Stomach (tissue), 4 donors: ENCODE results near the gene TCEAL3.

Experiments used
- EP300 ChIP-seq: sonication (generic); formaldehyde crosslinking; IDR thresholded peaks from one replicate; pipeline ENCODE4 v1.6.1; 2017; ENCODE audit warnings: antibody characterized with exemption
- POLR2A ChIP-seq, 4 donors: fragments of 450-650 bp; IDR thresholded peaks; one replicate each; pipeline ENCODE4 v1.6.1; 2016; ENCODE audit warnings: antibody characterized with exemption in 4 of 4, control low read depth in 2 of 4, mild to moderate bottlenecking in 1 of 4, moderate library complexity in 1 of 4
- POLR2AphosphoS5 ChIP-seq, 3 donors: sonication (generic); formaldehyde crosslinking; IDR thresholded peaks; one replicate each; pipeline ENCODE4 v1.6.1; 2016; ENCODE audit warnings: antibody characterized with exemption in 3 of 3
- TF ChIP-seq, protein P1 (sequence below), 7 experiments: fragments of 450-650 bp in 4 of 7; fragments of 200-600 bp in 3 of 7; sonication (generic) in 3 of 7; IDR thresholded peaks; one replicate each; pipeline ENCODE4 v1.5.1; 2016 to 2019; ENCODE audit warnings: antibody characterized with exemption in 7 of 7, control low read depth in 2 of 7, mild to moderate bottlenecking in 1 of 7

DNA sequence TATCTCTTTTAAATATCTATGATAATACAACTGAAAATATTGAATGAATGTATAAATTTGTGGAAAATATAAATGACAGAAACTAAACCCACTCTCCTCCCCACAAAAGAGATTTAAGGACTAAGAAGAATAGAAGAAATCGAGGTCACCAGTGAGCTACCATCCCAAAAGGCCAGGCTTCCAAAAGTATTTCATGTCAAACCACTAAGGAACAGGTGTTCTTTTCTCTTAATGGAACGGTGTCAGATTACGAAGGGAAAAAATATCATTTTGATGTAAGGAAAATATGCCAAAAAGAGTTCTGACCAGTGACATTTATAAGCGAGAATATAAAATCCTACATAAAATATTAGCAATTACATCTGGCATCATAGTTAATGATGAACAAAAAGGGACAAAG lies 36.0 kb upstream of the TCEAL3 start:
- TF ChIP-seq EP300 (no peak), POLR2AphosphoS5 (IDR thresholded peaks at IDR 0.05) (no peak), POLR2A (IDR thresholded peaks at IDR 0.05) (no peak)
- TF ChIP-seq, protein P1, sequence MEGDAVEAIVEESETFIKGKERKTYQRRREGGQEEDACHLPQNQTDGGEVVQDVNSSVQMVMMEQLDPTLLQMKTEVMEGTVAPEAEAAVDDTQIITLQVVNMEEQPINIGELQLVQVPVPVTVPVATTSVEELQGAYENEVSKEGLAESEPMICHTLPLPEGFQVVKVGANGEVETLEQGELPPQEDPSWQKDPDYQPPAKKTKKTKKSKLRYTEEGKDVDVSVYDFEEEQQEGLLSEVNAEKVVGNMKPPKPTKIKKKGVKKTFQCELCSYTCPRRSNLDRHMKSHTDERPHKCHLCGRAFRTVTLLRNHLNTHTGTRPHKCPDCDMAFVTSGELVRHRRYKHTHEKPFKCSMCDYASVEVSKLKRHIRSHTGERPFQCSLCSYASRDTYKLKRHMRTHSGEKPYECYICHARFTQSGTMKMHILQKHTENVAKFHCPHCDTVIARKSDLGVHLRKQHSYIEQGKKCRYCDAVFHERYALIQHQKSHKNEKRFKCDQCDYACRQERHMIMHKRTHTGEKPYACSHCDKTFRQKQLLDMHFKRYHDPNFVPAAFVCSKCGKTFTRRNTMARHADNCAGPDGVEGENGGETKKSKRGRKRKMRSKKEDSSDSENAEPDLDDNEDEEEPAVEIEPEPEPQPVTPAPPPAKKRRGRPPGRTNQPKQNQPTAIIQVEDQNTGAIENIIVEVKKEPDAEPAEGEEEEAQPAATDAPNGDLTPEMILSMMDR (IDR thresholded peaks at IDR 0.05), result no peak
